Esophagus muscularis mucosa (tissue), 4 donors: ENCODE data around the gene TAGAP.

Experiments
- CTCF ChIP-seq, 3 experiments: fragments of 200-600 bp in 2 of 3; fragments of 450-650 bp in 1 of 3; sonication (generic) in 2 of 3; IDR thresholded peaks; one replicate each; pipeline ENCODE4 v1.5.1; 2017 to 2019; ENCODE audit warnings: antibody characterized with exemption in 3 of 3, mild to moderate bottlenecking in 2 of 3, moderate library complexity in 1 of 3
- EP300 ChIP-seq: sonication (generic); formaldehyde crosslinking; IDR thresholded peaks from one replicate; pipeline ENCODE4 v1.6.1; 2017; ENCODE audit warnings: antibody characterized with exemption
- POLR2A ChIP-seq: fragments of 450-650 bp; IDR thresholded peaks from one replicate; pipeline ENCODE4 v1.6.1; 2017; ENCODE audit warnings: antibody characterized with exemption, moderate library complexity, mild to moderate bottlenecking, low read depth
- POLR2AphosphoS5 ChIP-seq, 2 donors: sonication (generic); formaldehyde crosslinking; IDR thresholded peaks; one replicate each; pipeline ENCODE4 v1.6.1; 2017; ENCODE audit warnings: antibody characterized with exemption in 2 of 2

GRCh38 chr6:159007510-159007909 is 37.3 kb downstream of the TAGAP start:
- TF ChIP-seq POLR2A (no peak), CTCF (IDR thresholded peaks at IDR 0.05) (no peak), EP300 (no peak), POLR2AphosphoS5 (IDR thresholded peaks at IDR 0.05) (no peak)
